ENCODE measurements around the gene DYSF. TPM values are rescaled to one million over a fixed set of nuclear protein-coding genes. Genes with fewer than 3 reads are reported as not detected.
"Not testable (repeated sequence)": the region's sequence is repeated elsewhere in the genome, so short reads cannot be mapped to it uniquely, and the experiment has no call there.

The DYSF gene
- total RNA-seq, 2 experiments from 2014 or later = not detected

DNA sequence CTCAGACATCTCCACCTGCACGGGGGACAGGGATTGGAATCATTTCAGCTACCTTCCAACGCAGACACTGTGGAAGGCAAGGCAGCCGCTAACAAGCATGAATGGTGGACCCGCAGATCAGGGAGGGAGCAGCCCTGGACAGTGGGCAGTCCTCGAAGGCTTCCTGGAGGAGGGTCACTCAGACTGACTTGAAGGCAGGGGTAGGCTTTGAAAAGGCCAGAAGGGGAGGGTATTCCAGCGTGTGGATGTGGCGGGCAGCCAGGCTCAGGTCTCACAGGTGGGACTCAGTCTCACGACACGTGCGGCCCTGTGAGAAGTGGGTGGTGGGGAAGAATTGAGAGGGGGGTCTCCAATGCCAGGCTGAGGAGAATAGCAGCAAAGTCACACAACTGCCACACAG, 29.9 kb downstream of the DYSF start:
- TF ChIP-seq EZH2phosphoT487 (IDR thresholded peaks at IDR 0.05; ENCODE audit: borderline replicate concordance, low read depth, low read length) (no peak), CTCF (conservative IDR thresholded peaks at IDR 0.05; ENCODE audit: low read length) (no peak)
- Histone ChIP-seq H3K9me3 (ENCODE audit: low read length) (no peaks in the 10 kb centered on the region), H2AFZ (ENCODE audit: low read length) (no peak overlapping the region), H3K36me3 (ENCODE audit: insufficient read depth, low read length) (no peaks in the 10 kb centered on the region), H3K9me2 (ENCODE audit: insufficient read depth, low read length) (no peaks in the 10 kb centered on the region), H3K4me1 (ENCODE audit: insufficient read depth, low read length, poor library complexity, severe bottlenecking) (no peaks in the 10 kb centered on the region), H4K20me1 (ENCODE audit: insufficient read depth, low read length) (no peaks in the 10 kb centered on the region), H3K27ac (ENCODE audit: low read depth, low read length, poor library complexity, severe bottlenecking) (no peak overlapping the region), H3K4me2 (ENCODE audit: low read length) (no peak overlapping the region), H3K4me3 (ENCODE audit: low read depth, low read length, poor library complexity, severe bottlenecking) (no peak overlapping the region), H3K79me2 (ENCODE audit: insufficient read depth, low read depth, low read length) (no peaks in the 10 kb centered on the region)
- POLR2A ChIA-PET = no interaction called here
- CTCF ChIA-PET (ENCODE audit: unreplicated experiment) = no interaction called here
- intact Hi-C loops (cut with micrococcal nuclease; ENCODE audit: unreplicated experiment) = no loop called here
- BruUV-seq (replicated peaks) = no TSS peak
- DNase-seq (ENCODE audit: low spot score) = no peak

- Histone ChIP-seq H2AFZ (ENCODE audit: low read length) (no peak overlapping the region), H3K4me1 (ENCODE audit: insufficient read depth, low read length, poor library complexity, severe bottlenecking) (no peaks in the 10 kb centered on the region), H4K20me1 (ENCODE audit: insufficient read depth, low read length) (no peaks in the 10 kb centered on the region), H3K4me3 (ENCODE audit: low read depth, low read length, poor library complexity, severe bottlenecking) (no peak overlapping the region), H3K9me3 (ENCODE audit: low read length) (no peaks in the 10 kb centered on the region), H3K36me3 (ENCODE audit: insufficient read depth, low read length) (no peaks in the 10 kb centered on the region), H3K4me2 (ENCODE audit: low read length) (no peak overlapping the region), H3K9me2 (ENCODE audit: insufficient read depth, low read length) (no peaks in the 10 kb centered on the region), H3K27ac (ENCODE audit: low read depth, low read length, poor library complexity, severe bottlenecking) (no peak overlapping the region), H3K79me2 (ENCODE audit: insufficient read depth, low read depth, low read length) (no peaks in the 10 kb centered on the region)
- intact Hi-C loops (cut with micrococcal nuclease; ENCODE audit: unreplicated experiment) = no loop called here
- no peak for DNase-seq (ENCODE audit: low spot score)
- ChIA-PET CTCF (ENCODE audit: unreplicated experiment) (no interaction called here), POLR2A (no interaction called here)
- TF ChIP-seq CTCF (conservative IDR thresholded peaks at IDR 0.05; ENCODE audit: low read length) (no peak), EZH2phosphoT487 (IDR thresholded peaks at IDR 0.05; ENCODE audit: borderline replicate concordance, low read depth, low read length) (no peak)
- BruUV-seq (replicated peaks) = no TSS peak
Measured at GRCh38 chr2:71484354-71484753, 31.0 kb downstream of the DYSF start.

DNA sequence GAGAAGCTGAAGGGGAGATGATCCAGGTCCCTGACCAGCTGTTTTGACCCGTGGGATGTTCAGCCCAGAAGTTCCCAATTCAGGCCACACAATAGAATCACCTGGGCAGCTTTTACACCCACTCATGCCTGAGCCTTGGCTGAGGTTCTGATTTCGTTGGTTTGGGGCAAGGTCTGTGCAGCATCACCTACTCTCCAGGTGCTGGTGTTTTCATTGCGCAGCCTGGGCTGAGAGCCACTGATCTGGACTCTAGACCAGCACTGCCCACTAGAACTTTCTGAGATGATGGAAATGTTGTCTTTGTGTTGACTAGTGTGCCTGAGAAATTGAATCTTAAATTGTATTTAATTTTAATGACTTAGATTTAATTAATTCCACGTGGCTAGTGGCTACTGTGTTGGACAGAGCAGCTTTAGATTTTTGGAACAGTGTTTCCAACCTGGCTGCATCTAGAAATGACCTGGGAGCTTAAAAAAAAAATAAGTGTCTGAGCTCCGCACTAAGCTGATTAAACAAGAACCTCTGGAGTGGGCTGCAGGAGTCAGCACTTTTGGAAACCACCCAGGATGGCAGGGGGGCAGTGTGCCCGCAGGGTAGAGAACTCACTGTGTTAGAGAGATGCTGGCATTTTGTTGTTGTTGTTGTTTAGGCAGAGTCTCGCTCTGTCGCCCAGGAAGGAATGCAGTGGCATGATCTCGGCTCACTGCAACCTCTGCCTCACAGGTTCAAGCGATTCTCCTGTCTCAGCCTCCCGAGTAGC, 33.7 kb downstream of the DYSF start:
- H3K4me2 ChIP-seq (ENCODE audit: low read length) = no peak overlapping the region
- ChIA-PET CTCF (ENCODE audit: unreplicated experiment) (interaction anchor here (1.0 kb wide), 1 partner anchor 23 kb away, joined by 3 read pairs; no protein-coding TSS in a partner anchor), POLR2A (no interaction called here)
- no peaks in the 10 kb centered on the region for H4K20me1 ChIP-seq (ENCODE audit: insufficient read depth, low read length)
- no peaks in the 10 kb centered on the region for H3K79me2 ChIP-seq (ENCODE audit: insufficient read depth, low read depth, low read length)
- H2AFZ ChIP-seq (ENCODE audit: low read length) = no peak overlapping the region
- H3K36me3 ChIP-seq (ENCODE audit: insufficient read depth, low read length) = no peaks in the 10 kb centered on the region
- H3K4me3 ChIP-seq (ENCODE audit: low read depth, low read length, poor library complexity, severe bottlenecking) = no peak overlapping the region
- H3K9me3 ChIP-seq (ENCODE audit: low read length) = no peaks in the 10 kb centered on the region
- intact Hi-C loops (cut with micrococcal nuclease; ENCODE audit: unreplicated experiment) = no loop called here
- no peak for DNase-seq (ENCODE audit: low spot score)
- TF ChIP-seq CTCF (conservative IDR thresholded peaks at IDR 0.05; ENCODE audit: low read length) = no peak
- no peak for TF ChIP-seq EZH2phosphoT487 (IDR thresholded peaks at IDR 0.05; ENCODE audit: borderline replicate concordance, low read depth, low read length)
- no peaks in the 10 kb centered on the region for H3K9me2 ChIP-seq (ENCODE audit: insufficient read depth, low read length)
- no peaks in the 10 kb centered on the region for H3K4me1 ChIP-seq (ENCODE audit: insufficient read depth, low read length, poor library complexity, severe bottlenecking)
- no peak overlapping the region for H3K27ac ChIP-seq (ENCODE audit: low read depth, low read length, poor library complexity, severe bottlenecking)
- BruUV-seq (replicated peaks) = no TSS peak

DNA sequence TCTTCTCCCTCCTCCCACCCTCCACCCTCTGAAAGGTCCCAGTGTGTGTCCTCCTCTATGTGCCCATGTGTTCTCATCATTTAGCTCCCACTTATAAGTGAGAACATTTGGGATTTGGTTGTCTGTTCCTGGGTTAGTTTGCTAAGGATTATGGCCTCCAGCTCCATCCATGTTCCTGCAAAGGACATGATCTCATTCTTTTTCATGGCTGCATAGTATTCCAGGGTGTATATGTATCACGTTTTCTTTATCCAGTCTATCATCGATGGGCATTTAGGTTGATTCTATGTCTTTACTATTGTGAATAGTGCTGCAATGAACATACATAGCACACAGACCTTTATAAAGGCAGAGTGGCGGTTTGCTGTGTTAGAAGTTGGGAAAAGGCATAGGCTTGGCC, 38.2 kb downstream of the DYSF start:
- H4K20me1 ChIP-seq (ENCODE audit: insufficient read depth, low read length); H3K9me3 ChIP-seq (ENCODE audit: low read length); DNase-seq (ENCODE audit: low spot score); H3K4me2 ChIP-seq (ENCODE audit: low read length); H3K79me2 ChIP-seq (ENCODE audit: insufficient read depth, low read depth, low read length); CTCF ChIA-PET (ENCODE audit: unreplicated experiment); H3K4me3 ChIP-seq (ENCODE audit: low read depth, low read length, poor library complexity, severe bottlenecking); H3K9me2 ChIP-seq (ENCODE audit: insufficient read depth, low read length); H2AFZ ChIP-seq (ENCODE audit: low read length); H3K36me3 ChIP-seq (ENCODE audit: insufficient read depth, low read length); intact Hi-C loops (cut with micrococcal nuclease; ENCODE audit: unreplicated experiment); BruUV-seq (replicated peaks); H3K4me1 ChIP-seq (ENCODE audit: insufficient read depth, low read length, poor library complexity, severe bottlenecking); H3K27ac ChIP-seq (ENCODE audit: low read depth, low read length, poor library complexity, severe bottlenecking); POLR2A ChIA-PET: not testable (repeated sequence)
